Sigmoid colon (tissue), 7 donors: ENCODE data around the gene IL16. TPM values are rescaled to one million over a fixed set of nuclear protein-coding genes. Genes with fewer than 3 reads are reported as not detected.

Source experiments
- DNase-seq: peaks from one replicate; pipeline ENCODE4 v3.0.0-alpha.2; 2019
- H3K27ac ChIP-seq, 4 donors: fragments of 200-600 bp; sonication (generic); one replicate each; pipeline ENCODE4 v1.5.1; 2016 to 2019; ENCODE audit warnings: mild to moderate bottlenecking in 1 of 4
- H3K27me3 ChIP-seq, 3 donors: fragments of 200-600 bp; sonication (generic); one replicate each; pipeline ENCODE4 v1.5.1; 2019; ENCODE audit warnings: mild to moderate bottlenecking in 1 of 3
- H3K36me3 ChIP-seq, 4 donors: fragments of 200-600 bp; sonication (generic); one replicate each; pipeline ENCODE4 v1.5.1; 2016 to 2019
- H3K4me1 ChIP-seq, 4 donors: fragments of 200-600 bp; sonication (generic); one replicate each; pipeline ENCODE4 v1.5.1; 2017 to 2019
- H3K4me3 ChIP-seq, 4 donors: fragments of 200-600 bp; sonication (generic); one replicate each; pipeline ENCODE4 v1.5.1; 2017 to 2019; ENCODE audit warnings: mild to moderate bottlenecking in 2 of 4, moderate library complexity in 1 of 4
- H3K9me3 ChIP-seq, 4 donors: fragments of 200-600 bp in 3 of 4; sonication (generic) in 3 of 4; one replicate each; pipeline versions ENCODE4 v1.5.1 to v1.6.1; 2013 to 2019
- CTCF ChIP-seq, 4 experiments: fragments of 450-650 bp in 3 of 4; fragments of 200-600 bp in 1 of 4; IDR thresholded peaks; one replicate each; pipeline ENCODE4 v1.5.1; 2016 to 2019; ENCODE audit warnings: antibody characterized with exemption in 4 of 4, mild to moderate bottlenecking in 3 of 4, moderate library complexity in 2 of 4
- EP300 ChIP-seq, 4 donors: sonication (generic); formaldehyde crosslinking; IDR thresholded peaks; one replicate each; pipeline ENCODE4 v1.6.1; 2017; ENCODE audit warnings: antibody characterized with exemption in 4 of 4
- POLR2A ChIP-seq, 2 donors: fragments of 450-650 bp; IDR thresholded peaks; one replicate each; pipeline ENCODE4 v1.6.1; 2016; ENCODE audit warnings: antibody characterized with exemption in 2 of 2, mild to moderate bottlenecking in 2 of 2, moderate library complexity in 2 of 2
- POLR2AphosphoS5 ChIP-seq, 4 donors: sonication (generic); formaldehyde crosslinking; IDR thresholded peaks; one replicate each; pipeline ENCODE4 v1.6.1; 2017; ENCODE audit warnings: antibody characterized with exemption in 4 of 4
- WGBS, 2 donors: extraction: QIAGEN DNeasy Blood & Tissue Kit; methylation state at CpG; one replicate each; pipeline ENCODE4 v1.1.7; 2013; 5-methylcytosine and 5-hydroxymethylcytosine counted together
- intact Hi-C: fragments of 100-400 bp; cut with DNase I; formaldehyde crosslinking; loops from one replicate; pipeline ENCODE4 v1.15.1; 2023
- polyA plus RNA-seq, 3 donors: library from polyadenylated mRNA; stranded (reverse); fragments of 200-250 nt; gene quantifications; one replicate each; pipeline ENCODE4 v1.2.3, GENCODE V29; 2013
- total RNA-seq, 4 donors: library from RNA; depleted of rRNA; stranded (reverse); fragments of >200 nt; gene quantifications; one replicate each; pipeline ENCODE4 v1.1.0, GENCODE V29; 2016
- donor health status: healthy with polysubstance abuse.
- donor health status: Bipolar disorder and iron deficiency.
- donor health status: healthy.

The IL16 gene
- total and polyA plus RNA-seq, 7 donors: 3.0 to 52.8 (median 8.9) TPM

DNA sequence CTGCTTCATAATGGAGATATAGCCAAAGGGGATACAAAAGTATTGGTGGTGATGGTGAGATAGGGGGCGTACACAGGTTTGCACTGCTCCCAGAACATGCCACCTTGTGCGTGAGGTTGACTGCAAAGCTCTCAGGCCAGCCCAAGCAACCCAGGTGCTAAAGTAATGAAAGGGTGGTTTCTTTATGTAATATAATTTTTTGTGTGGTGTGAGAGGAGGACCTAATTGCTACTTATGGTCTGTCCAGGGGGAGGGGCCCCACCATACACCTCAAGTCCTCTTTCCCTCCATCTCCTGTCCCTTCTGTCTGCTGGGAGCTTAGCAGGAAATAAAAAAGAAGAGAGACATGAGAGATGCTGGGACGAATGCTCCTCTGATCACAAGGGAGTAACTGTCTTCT lies 73.5 kb downstream of the IL16 start:
- intact Hi-C loops: loop anchor here (10.0 kb wide), 1 partner anchor 925 kb away; no protein-coding TSS in a partner anchor
- no peak for DNase-seq
- Histone ChIP-seq H3K27me3 (peaks cover 0 to 6% (median 0%) of the 10 kb centered on the region in 3 donors), H3K4me1 (peaks cover 0 to 16% (median 14%) of the 10 kb centered on the region in 4 donors), H3K27ac (no peak overlapping the region), H3K9me3 (no peaks in the 10 kb centered on the region), H3K36me3 (no peaks in the 10 kb centered on the region), H3K4me3 (no peak overlapping the region)
- no peak for TF ChIP-seq CTCF (IDR thresholded peaks at IDR 0.05)
- TF ChIP-seq POLR2A (IDR thresholded peaks at IDR 0.05): no peak
- TF ChIP-seq EP300 (IDR thresholded peaks at IDR 0.05): no peak
- TF ChIP-seq POLR2AphosphoS5 (IDR thresholded peaks at IDR 0.05): no peak
- WGBS, 2 donors: 83 to 88% methylated on average over 3 of the region's 3 CpGs

- Histone ChIP-seq H3K27ac (no peak overlapping the region), H3K27me3 (no peaks in the 10 kb centered on the region), H3K36me3 (no peaks in the 10 kb centered on the region), H3K4me1 (peaks cover 0 to 13% (median 9%) of the 10 kb centered on the region in 4 donors), H3K4me3 (no peak overlapping the region), H3K9me3 (no peaks in the 10 kb centered on the region)
- 71 to 85% methylated on average over 11 of the region's 11 CpGs for WGBS, 2 donors
- no peak for TF ChIP-seq EP300 (IDR thresholded peaks at IDR 0.05)
- no peak for TF ChIP-seq POLR2A (IDR thresholded peaks at IDR 0.05)
- no peak for TF ChIP-seq POLR2AphosphoS5 (IDR thresholded peaks at IDR 0.05)
- no peak for TF ChIP-seq CTCF (IDR thresholded peaks at IDR 0.05)
- intact Hi-C loops: loop anchor here (10.0 kb wide), 1 partner anchor 924 kb away; no protein-coding TSS in a partner anchor
- DNase-seq: no peak
Measured at GRCh38 chr15:81270781-81271491, 74.3 kb downstream of the IL16 start.

GRCh38 chr15:81271761-81272644 lies 75.3 kb downstream of the IL16 start:
- intact Hi-C loops: loop anchor here (10.0 kb wide), 1 partner anchor 923 kb away; no protein-coding TSS in a partner anchor
- no peak overlapping the region for H3K27ac ChIP-seq
- no peak for DNase-seq

GRCh38 chr15:81273200-81273599 lies 76.5 kb downstream of the IL16 start:
- H3K27ac ChIP-seq: no peak overlapping the region
- no peaks in the 10 kb centered on the region for H3K27me3 ChIP-seq
- H3K9me3 ChIP-seq: peaks cover 0 to 4% (median 0%) of the 10 kb centered on the region in 4 donors
- no peak for DNase-seq
- H3K36me3 ChIP-seq: no peaks in the 10 kb centered on the region
- 90 to 92% methylated on average over 5 of the region's 5 CpGs for WGBS, 2 donors
- TF ChIP-seq CTCF (IDR thresholded peaks at IDR 0.05): no peak
- TF ChIP-seq POLR2AphosphoS5 (IDR thresholded peaks at IDR 0.05): no peak
- TF ChIP-seq EP300 (IDR thresholded peaks at IDR 0.05): no peak
- no peak for TF ChIP-seq POLR2A (IDR thresholded peaks at IDR 0.05)
- H3K4me3 ChIP-seq: no peak overlapping the region
- intact Hi-C loops: loop anchor here (10.0 kb wide), 1 partner anchor 922 kb away; no protein-coding TSS in a partner anchor
- peaks cover 0 to 9% (median 4%) of the 10 kb centered on the region in 4 donors for H3K4me1 ChIP-seq

More at GRCh38 chr15:81271761-81272644, 75.3 kb downstream of the IL16 start:
- no peak overlapping the region for H3K4me3 ChIP-seq
- no peaks in the 10 kb centered on the region for H3K36me3 ChIP-seq
- peaks cover 0 to 2% (median 0%) of the 10 kb centered on the region in 4 donors for H3K9me3 ChIP-seq
- 80 to 87% methylated on average over 12 of the region's 12 CpGs for WGBS, 2 donors
- H3K27me3 ChIP-seq: no peaks in the 10 kb centered on the region
- H3K4me1 ChIP-seq: peaks cover 0 to 9% (median 4%) of the 10 kb centered on the region in 4 donors
- no peak for TF ChIP-seq POLR2AphosphoS5 (IDR thresholded peaks at IDR 0.05)
- no peak for TF ChIP-seq EP300 (IDR thresholded peaks at IDR 0.05)
- TF ChIP-seq CTCF (IDR thresholded peaks at IDR 0.05): no peak
- no peak for TF ChIP-seq POLR2A (IDR thresholded peaks at IDR 0.05)
